Measurements from ENCODE around the gene TMC5. TPM values are rescaled to one million over a fixed set of nuclear protein-coding genes. Genes with fewer than 3 reads are reported as not detected.
A peak's percentile ranks its signal among the peaks of the same experiment; 100 is the strongest.

The TMC5 gene
- total and polyA plus RNA-seq, 2 of the 13 experiments (the other 11 are each of a cell fraction or from before 2014, with no cell fraction given) = 0.09 to 0.41 TPM

GRCh38 chr16:19523184-19523558 lies 105.5 kb downstream of the TMC5 start (continued):
- TF ChIP-seq MYPOP (CRISPR knock-in tag; IDR thresholded peaks at IDR 0.05) (no peak), FLYWCH1 (CRISPR knock-in tag; IDR thresholded peaks at IDR 0.05) (no peak), ZNF513 (CRISPR knock-in tag; conservative IDR thresholded peaks at IDR 0.05) (no peak), CENPT (CRISPR knock-in tag; IDR thresholded peaks at IDR 0.05; ENCODE audit: low read depth) (no peak), GMEB1 (CRISPR knock-in tag; IDR thresholded peaks at IDR 0.05; ENCODE audit: borderline replicate concordance) (no peak), PAX8 (CRISPR knock-in tag; IDR thresholded peaks at IDR 0.05; ENCODE audit: borderline replicate concordance) (no peak), ZNF276 (CRISPR knock-in tag; IDR thresholded peaks at IDR 0.05; ENCODE audit: low read depth) (no peak), ADNP (CRISPR knock-in tag; IDR thresholded peaks at IDR 0.05) (0 out of 2 replicates have a peak, but pooled peaks have one; percentile 71), DRAP1 (CRISPR knock-in tag; IDR thresholded peaks at IDR 0.05) (no peak), ZNF431 (CRISPR knock-in tag; IDR thresholded peaks at IDR 0.05; ENCODE audit: borderline replicate concordance, low read depth) (no peak), FOXC1 (CRISPR knock-in tag; IDR thresholded peaks at IDR 0.05; ENCODE audit: borderline replicate concordance) (no peak), ZFAT (CRISPR knock-in tag; conservative IDR thresholded peaks at IDR 0.05) (no peak), DMAP1 (CRISPR knock-in tag; IDR thresholded peaks at IDR 0.05) (no peak), SALL1 (CRISPR knock-in tag; IDR thresholded peaks at IDR 0.05) (no peak), ZSCAN20 (CRISPR knock-in tag; IDR thresholded peaks at IDR 0.05; ENCODE audit: borderline replicate concordance) (no peak), ZNF646 (CRISPR knock-in tag; IDR thresholded peaks at IDR 0.05) (no peak), CENPX (CRISPR knock-in tag; IDR thresholded peaks at IDR 0.05) (no peak)
